CD4-positive, alpha-beta T cell treated with Interleukin-6 at 100 ng/mL for 8 hours (primary cell): Measurements from ENCODE around the gene PSMD6.

Experiments used
- DNase-seq: peaks from one replicate; pipeline ENCODE4 v3.0.0-alpha.2; 2020; ENCODE audit warnings: mixed read lengths, low spot score

PSMD6 gene

GRCh38 chr3:64046592-64046991 is 23.3 kb upstream of the PSMD6 start:
- no peak for DNase-seq

DNA sequence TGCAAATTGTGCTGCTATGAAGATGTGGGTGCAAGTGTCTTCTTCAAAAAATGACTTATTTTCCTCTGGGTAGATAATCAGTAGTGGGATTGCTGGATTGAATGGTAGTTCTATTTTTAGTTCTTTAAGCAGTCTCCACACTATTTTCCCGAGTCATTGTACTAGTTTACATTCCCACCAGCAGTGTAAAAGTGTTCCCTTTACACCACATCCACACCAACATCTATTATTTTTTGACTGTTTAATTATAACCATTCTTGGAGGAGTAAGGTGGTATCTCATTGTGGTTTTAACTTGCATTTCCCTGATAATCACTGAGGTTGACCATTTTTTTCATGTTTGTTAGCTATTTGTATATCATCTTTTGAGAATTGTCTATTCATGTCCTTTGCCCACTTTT is 19.7 kb upstream of the PSMD6 start:
- DNase-seq: no peak

DNA sequence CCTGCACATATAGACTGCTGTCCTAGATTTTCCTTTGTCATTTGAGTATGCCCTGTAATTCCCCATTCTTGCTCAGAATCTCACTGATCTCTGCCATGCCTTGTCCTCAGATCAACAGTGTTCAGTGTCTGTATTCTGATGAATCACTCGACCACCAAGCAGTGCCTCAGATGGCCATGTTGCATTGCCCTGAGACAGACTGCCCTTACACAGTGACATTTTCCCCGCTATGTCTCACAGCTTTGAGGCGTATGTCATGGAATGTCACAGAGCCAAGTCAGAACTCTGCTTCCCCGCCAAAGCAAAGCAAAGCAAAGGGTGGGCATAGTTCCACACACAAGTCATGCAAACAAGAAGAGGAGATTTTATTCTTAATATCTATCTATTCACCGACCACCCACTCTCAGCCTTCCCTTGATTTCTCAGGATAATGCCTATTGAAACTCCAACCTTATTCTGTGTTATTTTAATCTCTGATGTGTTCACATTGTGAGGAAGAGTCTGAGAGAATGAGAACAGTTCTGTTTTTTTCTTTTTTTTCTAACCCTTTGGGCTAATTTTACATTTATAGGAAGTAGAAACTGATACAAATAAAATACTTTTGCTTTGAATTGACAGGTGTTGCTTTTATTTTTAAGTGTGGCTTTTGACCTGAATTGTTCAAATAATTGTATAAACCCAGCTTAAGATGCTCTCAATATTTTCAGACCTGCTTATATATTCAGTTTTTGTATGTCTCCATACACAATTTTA is 16.9 kb upstream of the PSMD6 start:
- no peak for DNase-seq

- no peak for DNase-seq
Observed at GRCh38 chr3:64039332-64039731, 16.0 kb upstream of the PSMD6 start.

- no peak for DNase-seq
Observed at GRCh38 chr3:64038253-64038767, 15.0 kb upstream of the PSMD6 start.

GRCh38 chr3:64037084-64037483 is 13.8 kb upstream of the PSMD6 start:
- DNase-seq: no peak

DNA sequence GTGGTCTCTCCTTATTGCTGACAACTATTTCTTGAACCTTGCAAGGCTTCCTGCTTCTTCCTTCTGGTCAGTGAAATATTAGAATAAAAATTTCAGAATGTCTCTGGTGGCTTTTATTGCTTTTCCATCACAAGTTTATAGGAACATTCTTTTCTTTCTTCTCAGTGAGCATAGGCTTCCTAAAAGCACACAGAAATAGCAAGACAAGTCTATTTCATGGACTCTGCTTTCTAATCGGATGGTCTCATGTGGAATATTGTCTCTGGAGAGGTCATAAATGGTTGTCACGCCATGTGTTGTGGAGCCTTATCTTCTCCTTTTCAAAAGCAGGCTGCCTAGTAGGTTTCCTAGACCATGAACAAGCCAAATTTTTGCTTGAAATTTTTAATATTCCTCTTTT is 9.8 kb upstream of the PSMD6 start:
- DNase-seq: no peak

GRCh38 chr3:64031540-64032508 is 8.5 kb upstream of the PSMD6 start:
- no peak for DNase-seq

GRCh38 chr3:64030741-64031140 is 7.4 kb upstream of the PSMD6 start:
- DNase-seq: peak; percentile 76

DNA sequence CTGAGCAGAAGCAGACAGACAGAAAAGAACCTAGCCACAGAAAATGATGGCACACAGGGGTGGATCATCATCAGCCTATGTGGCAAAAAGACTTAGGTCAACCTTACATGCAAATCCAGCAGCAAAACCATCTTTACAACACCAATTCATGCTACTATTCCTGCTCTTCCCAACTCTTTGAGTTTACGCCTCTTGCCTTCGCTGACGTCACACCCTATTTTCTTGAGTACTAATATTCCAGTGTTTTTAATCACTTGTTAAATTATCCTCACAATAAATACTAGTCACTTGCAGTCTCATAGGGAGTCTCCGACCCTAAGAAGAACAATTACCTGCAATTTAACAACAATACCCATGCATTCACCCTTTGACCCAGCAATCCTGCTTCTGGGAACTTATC is 6.0 kb upstream of the PSMD6 start:
- DNase-seq: no peak

DNA sequence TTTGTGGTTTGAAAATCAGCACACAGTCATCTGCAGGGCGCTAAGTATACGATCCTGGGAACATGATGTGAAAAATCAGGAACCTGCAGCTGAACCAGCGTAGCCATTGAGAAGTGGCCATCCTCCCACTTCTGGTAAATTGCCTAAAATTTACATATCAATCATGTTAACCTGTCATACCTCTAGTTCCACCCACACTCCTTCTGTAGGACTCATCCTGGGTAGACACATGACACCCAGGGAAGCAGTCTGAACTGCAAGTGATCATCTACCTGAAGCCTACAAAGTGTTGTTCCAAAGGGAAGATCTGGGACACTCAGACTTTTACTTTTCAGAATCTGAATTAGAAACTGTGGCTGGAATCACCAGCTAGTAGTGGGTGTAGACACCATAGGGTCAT is 5.5 kb upstream of the PSMD6 start:
- DNase-seq: no peak

GRCh38 chr3:64027658-64028057 is 4.4 kb upstream of the PSMD6 start:
- DNase-seq: no peak

DNA sequence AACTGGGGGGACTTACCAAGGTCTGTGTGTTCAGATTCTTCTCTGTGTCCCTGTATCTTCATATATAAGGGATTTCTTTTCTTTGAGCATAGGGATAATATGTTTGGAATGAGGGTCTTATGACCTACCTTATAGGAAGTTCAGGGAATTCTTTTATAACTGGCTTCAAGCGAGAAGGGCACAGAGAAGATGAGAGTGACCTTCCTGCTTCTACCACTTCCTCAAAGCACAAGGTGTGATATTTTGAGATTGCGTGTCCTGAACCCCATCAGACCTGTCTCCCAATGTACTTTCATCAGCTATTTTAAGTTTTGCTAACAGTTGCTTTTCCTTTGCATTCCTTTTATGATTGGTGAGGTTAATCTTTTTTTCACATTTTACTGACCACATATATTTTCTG is 3.1 kb upstream of the PSMD6 start:
- DNase-seq: no peak

- no peak for DNase-seq
Observed at GRCh38 chr3:64023861-64024223, 548 bp upstream of the PSMD6 start.

DNA sequence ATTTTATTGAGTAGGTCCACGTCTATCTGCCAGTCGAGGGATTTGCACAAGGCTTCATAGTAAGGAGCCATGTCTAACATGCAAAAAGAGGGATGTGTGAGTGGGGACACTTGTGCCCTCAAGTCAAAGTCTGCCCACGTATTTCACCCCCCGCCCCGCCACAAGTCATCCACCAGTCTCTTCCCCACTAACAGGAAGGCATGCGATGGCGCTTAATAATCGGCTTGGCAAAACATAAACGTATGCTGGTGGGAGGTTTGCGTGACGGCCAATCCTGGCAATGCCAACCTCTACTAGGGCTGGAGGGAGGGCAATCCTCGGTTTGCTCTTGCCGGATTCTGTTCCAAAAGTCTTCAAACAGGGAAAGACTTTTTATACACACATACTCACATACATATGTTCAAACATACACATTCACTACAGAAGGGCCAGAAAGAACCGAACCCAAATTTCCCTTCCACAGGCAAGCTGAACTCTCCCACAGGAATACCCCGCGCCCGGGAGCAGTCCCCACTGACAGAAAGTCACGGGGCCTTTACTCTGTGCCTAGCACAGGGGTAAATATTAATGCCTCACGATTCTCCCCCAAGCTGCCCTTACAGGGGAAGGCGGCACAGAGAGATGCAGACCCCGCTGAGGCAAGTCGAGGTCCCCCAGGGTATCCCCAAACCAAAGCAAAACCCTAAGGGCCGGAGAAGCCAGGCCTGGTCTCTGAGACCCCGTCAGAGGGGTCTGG is 675 bp downstream of the PSMD6 start:
- DNase-seq: no peak

DNA sequence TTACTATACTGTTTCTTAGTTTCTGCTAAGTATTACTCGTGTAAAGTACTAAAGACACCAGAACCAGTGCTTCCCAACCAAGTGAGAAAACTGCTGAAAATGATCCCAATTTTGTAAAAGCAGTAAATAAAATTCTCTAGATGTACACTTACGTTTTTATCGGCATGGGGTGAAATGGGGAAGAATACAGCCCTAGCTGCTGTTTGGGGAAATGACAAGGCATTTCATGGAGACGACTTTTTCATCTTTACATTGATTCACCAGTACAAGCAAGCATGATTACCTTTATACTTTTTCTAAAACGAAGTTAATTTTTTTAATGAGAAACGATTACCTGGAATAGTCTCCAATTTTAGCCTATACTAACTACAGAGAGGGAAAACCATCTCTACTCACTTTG is 1.4 kb downstream of the PSMD6 start:
- no peak for DNase-seq

GRCh38 chr3:64019879-64020278 is 3.4 kb downstream of the PSMD6 start:
- DNase-seq: no peak

- no peak for DNase-seq
Observed at GRCh38 chr3:64019271-64019670, 4.0 kb downstream of the PSMD6 start.

DNA sequence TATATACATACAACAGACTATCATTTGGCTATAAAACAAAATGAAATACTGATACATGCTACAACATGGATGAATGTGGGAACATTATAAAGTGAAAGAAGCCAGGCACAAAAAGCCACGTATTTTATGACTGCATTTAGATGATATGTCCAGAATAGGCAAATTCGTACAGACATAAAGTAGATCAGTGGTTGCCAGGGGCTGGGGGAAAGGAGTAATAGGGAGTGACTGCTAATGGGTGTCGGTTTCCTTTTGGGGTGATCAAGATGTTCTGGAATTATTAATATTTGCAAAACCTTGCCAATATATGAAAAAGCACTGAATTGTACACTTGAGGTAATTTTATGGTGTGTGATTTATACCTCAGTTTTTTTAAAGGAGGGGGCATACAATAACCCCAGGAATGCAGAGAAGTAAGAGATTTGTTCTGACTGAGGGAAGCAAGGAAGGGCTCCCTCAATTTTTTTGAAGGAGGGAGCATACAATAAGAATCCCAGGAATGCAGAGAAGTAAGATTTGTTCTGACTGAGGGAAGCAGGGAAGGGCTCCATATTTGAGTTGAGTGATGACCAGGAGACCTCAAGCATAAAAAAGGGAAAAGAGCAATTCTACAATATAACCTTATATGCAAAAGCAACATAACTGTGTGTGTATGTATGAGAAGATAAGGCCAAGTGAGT is 6.2 kb downstream of the PSMD6 start:
- DNase-seq: no peak

DNA sequence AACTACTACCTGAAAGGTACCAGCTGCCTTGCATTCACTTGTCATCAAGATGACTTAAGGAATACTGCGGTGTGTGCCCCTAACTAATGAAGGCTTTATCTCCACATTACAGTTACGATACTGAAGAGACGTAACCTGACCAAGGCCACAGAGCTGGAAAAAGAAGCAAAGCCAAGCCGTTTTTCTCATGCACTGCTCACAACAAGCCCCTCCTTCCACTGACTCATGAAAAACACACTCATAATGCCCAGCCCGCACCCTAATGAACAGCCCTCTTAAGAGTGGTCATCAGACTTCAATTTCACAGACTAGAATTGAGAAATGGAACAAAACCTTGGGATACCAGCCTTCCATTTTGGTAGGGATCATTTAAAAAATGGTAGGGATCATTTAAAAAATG is 11.6 kb downstream of the PSMD6 start:
- no peak for DNase-seq

DNA sequence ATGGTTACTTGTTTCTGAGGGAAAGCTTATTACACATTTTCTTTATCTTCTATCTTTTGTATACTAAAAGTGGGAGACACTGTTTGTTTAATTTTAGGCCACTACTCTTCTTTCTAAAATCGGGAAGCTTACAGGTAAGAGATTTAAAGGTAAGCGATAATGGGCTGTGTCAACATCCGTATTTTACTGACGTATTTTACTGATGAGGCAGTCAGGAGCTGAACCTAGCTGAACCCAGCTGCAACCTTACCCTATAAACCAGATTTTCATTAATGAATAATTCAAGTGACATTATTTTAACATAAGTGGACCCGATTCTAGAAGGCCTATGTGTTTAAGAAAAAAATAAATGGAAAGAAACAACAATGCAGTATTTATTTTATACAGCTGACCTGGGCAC is 13.1 kb downstream of the PSMD6 start:
- no peak for DNase-seq

- no peak for DNase-seq
Observed at GRCh38 chr3:64009528-64009927, 13.8 kb downstream of the PSMD6 start.
